IMR-90 (cell line): ENCODE data around the gene SLC25A5. TPM values are rescaled to one million over a fixed set of nuclear protein-coding genes. Genes with fewer than 3 reads are reported as not detected.
A peak's percentile ranks its signal among the peaks of the same experiment; 100 is the strongest.

Source experiments
- ATAC-seq: fragments of 200-7000 bp; cut with Tn5 transposase; 2 replicates; pipeline ENCODE4 v1.9.1; 2020; ENCODE audit warnings: low read depth, mild to moderate bottlenecking, moderate library complexity
- BruUV-seq: library from RNA; stranded (reverse); fragments of 400-500 nt; replicated peaks from 2 replicates; lab custom pipeline; 2021; lab: Mats Ljungman, UMichigan
- CTCF ChIA-PET: fragments of 300-600 bp; formaldehyde crosslinking; extraction: SDS; loops from one replicate; lab custom pipeline; 2021; ENCODE audit warnings: antibody characterized with exemption; lab: Yijun Ruan, JAX
- POLR2A ChIA-PET: fragments of 300-600 bp; sonication (Branson Sonifier 250); formaldehyde crosslinking; loops from one replicate; lab custom pipeline; 2022; ENCODE audit warnings: antibody characterized with exemption; ENCODE audit not compliant: unreplicated experiment; lab: Charles Lee
- DNase-seq: peaks from one replicate; pipeline ENCODE4 v3.0.0; 2013
- H2AFZ ChIP-seq: replicated peaks from 2 replicates; pipeline ENCODE3; 2013; ENCODE audit warnings: low read length, mild to moderate bottlenecking; ENCODE audit not compliant: poor library complexity
- H2AK5ac ChIP-seq: 2 replicates; pipeline ENCODE4 v1.6.1; 2013; ENCODE audit warnings: low read depth, low read length, inconsistent platforms
- H2AK9ac ChIP-seq: replicated peaks from 2 replicates; pipeline ENCODE3; 2013; ENCODE audit warnings: mild to moderate bottlenecking, low read depth, low read length, moderate library complexity; ENCODE audit not compliant: poor library complexity
- H2BK120ac ChIP-seq: 2 replicates; pipeline ENCODE4 v1.6.1; 2013; ENCODE audit warnings: low read depth, low read length, inconsistent platforms
- H2BK15ac ChIP-seq: 3 replicates; pipeline ENCODE4 v1.6.1; 2013; ENCODE audit warnings: low read depth, low read length, inconsistent platforms
- H2BK20ac ChIP-seq: 2 replicates; pipeline ENCODE4 v1.6.1; 2013; ENCODE audit warnings: low read depth, mild to moderate bottlenecking, inconsistent platforms, low read length, moderate library complexity
- H2BK5ac ChIP-seq: 2 replicates; pipeline ENCODE4 v1.6.1; 2013; ENCODE audit warnings: mild to moderate bottlenecking, low read depth, low read length, inconsistent platforms; ENCODE audit not compliant: poor library complexity, severe bottlenecking
- H3K14ac ChIP-seq: replicated peaks from 2 replicates; pipeline ENCODE4 v1.6.1; 2013; ENCODE audit warnings: low read depth, low read length, inconsistent platforms
- H3K18ac ChIP-seq: 2 replicates; pipeline ENCODE4 v1.6.1; 2013; ENCODE audit warnings: low read depth, low read length, control low read depth
- H3K23ac ChIP-seq: 2 replicates; pipeline ENCODE4 v1.6.1; 2013; ENCODE audit warnings: low read depth, low read length, inconsistent platforms
- H3K27ac ChIP-seq: 2 replicates; pipeline ENCODE4 v1.5.1; 2013; ENCODE audit warnings: mild to moderate bottlenecking, control low read depth, low read length; ENCODE audit not compliant: insufficient read depth
- H3K27me3 ChIP-seq: 2 replicates; pipeline ENCODE4 v1.6.1; 2013; ENCODE audit warnings: low read length; ENCODE audit not compliant: control insufficient read depth, insufficient read depth
- H3K36me3 ChIP-seq: 2 replicates; pipeline ENCODE4 v1.6.1; 2013; ENCODE audit warnings: low read length, mixed read lengths; ENCODE audit not compliant: control insufficient read depth, insufficient read depth
- H3K4ac ChIP-seq: 2 replicates; pipeline ENCODE4 v1.6.1; 2013; ENCODE audit warnings: low read depth, low read length, inconsistent platforms
- H3K4me1 ChIP-seq: 2 replicates; pipeline ENCODE4 v1.6.1; 2013; ENCODE audit warnings: low read length, mixed read lengths; ENCODE audit not compliant: control insufficient read depth, insufficient read depth
- H3K4me2 ChIP-seq: 2 replicates; pipeline ENCODE4 v1.6.1; 2013; ENCODE audit warnings: low read depth, mild to moderate bottlenecking, control low read depth, low read length, moderate library complexity
- H3K4me3 ChIP-seq: 2 replicates; pipeline ENCODE4 v1.5.1; 2013; ENCODE audit warnings: low read depth, mild to moderate bottlenecking, control low read depth, low read length, moderate library complexity; ENCODE audit not compliant: insufficient read depth
- H3K56ac ChIP-seq: 2 replicates; pipeline ENCODE4 v1.6.1; 2013; ENCODE audit warnings: low read length, inconsistent platforms; ENCODE audit not compliant: insufficient read depth; ENCODE audit errors: extremely low read depth
- H3K79me1 ChIP-seq, 2 experiments: 2 replicates each; pipeline ENCODE4 v1.6.1; 2013; ENCODE audit warnings: low read length in 2 of 2, inconsistent platforms in 1 of 2, low read depth in 1 of 2
- H3K9ac ChIP-seq: 2 replicates; pipeline ENCODE4 v1.6.1; 2013; ENCODE audit warnings: low read depth, low read length, control low read depth
- H3K9me1 ChIP-seq: 2 replicates; pipeline ENCODE4 v1.6.1; 2013; ENCODE audit warnings: low read length, inconsistent platforms; ENCODE audit not compliant: insufficient read depth
- H3K9me3 ChIP-seq: 2 replicates; pipeline ENCODE4 v1.6.1; 2013; ENCODE audit warnings: low read length; ENCODE audit not compliant: control insufficient read depth, insufficient read depth
- H4K20me1 ChIP-seq: 2 replicates; pipeline ENCODE4 v1.6.1; 2013; ENCODE audit warnings: low read length, inconsistent platforms; ENCODE audit not compliant: insufficient read depth
- H4K5ac ChIP-seq: 2 replicates; pipeline ENCODE4 v1.6.1; 2013; ENCODE audit warnings: mild to moderate bottlenecking, low read depth, low read length, control low read depth
- H4K8ac ChIP-seq, 2 experiments: 2 replicates each; pipeline ENCODE4 v1.6.1; 2013; ENCODE audit warnings: low read depth in 2 of 2, low read length in 2 of 2, control low read depth in 1 of 2, inconsistent platforms in 1 of 2
- H4K91ac ChIP-seq: 2 replicates; pipeline ENCODE4 v1.6.1; 2013; ENCODE audit warnings: low read depth, low read length, inconsistent platforms; ENCODE audit not compliant: insufficient read depth
- BHLHE40 ChIP-seq: fragments of 150-350 bp; IDR thresholded peaks from 2 replicates; pipeline ENCODE4 v1.6.1; 2016; ENCODE audit warnings: mild to moderate bottlenecking, low read depth, low read length
- MAFK ChIP-seq: IDR thresholded peaks from 2 replicates; pipeline ENCODE4 v1.6.1; 2012; ENCODE audit warnings: low read depth, low read length, improper control_type of control experiment
- MAZ ChIP-seq: IDR thresholded peaks from 2 replicates; pipeline ENCODE4 v1.6.1; 2012; ENCODE audit warnings: low read depth, mild to moderate bottlenecking, low read length, improper control_type of control experiment, moderate library complexity, borderline replicate concordance
- NFE2L2 ChIP-seq: fragments of 150-350 bp; IDR thresholded peaks from 2 replicates; pipeline ENCODE4 v1.6.1; 2016; ENCODE audit warnings: low read depth, mild to moderate bottlenecking, low read length
- POLR2A ChIP-seq: IDR thresholded peaks from 2 replicates; pipeline ENCODE4 v1.6.1; 2012; ENCODE audit warnings: mild to moderate bottlenecking, low read depth, low read length
- WGBS, 2 experiments: methylation state at CpG; one replicate each; pipeline versions ENCODE4 v1.1.5 to v1.1.7; 2013; ENCODE audit warnings: missing lambda C conversion rate in 2 of 2; ENCODE audit not compliant: insufficient read length in 1 of 2; ENCODE audit errors: extremely low coverage in 2 of 2; 5-methylcytosine and 5-hydroxymethylcytosine counted together
- dilution Hi-C: fragments of 300-500 bp; cut with HindIII; formaldehyde crosslinking; loops from one replicate; pipeline ENCODE4 v1.14.3; 2018; ENCODE audit warnings: low sequenced_read_pairs; ENCODE audit not compliant: unreplicated experiment
- in situ Hi-C: fragments of 300-500 bp; cut with MboI; formaldehyde crosslinking; loops from 3 replicates; pipeline ENCODE4 v1.14.3; 2019; ENCODE audit warnings: low sequenced_read_pairs, inconsistent platforms, mixed read lengths
- intact Hi-C: fragments of 100-400 bp; cut with micrococcal nuclease; formaldehyde crosslinking; loops from 2 replicates; pipeline ENCODE4 v1.10.0; 2022
- polyA plus RNA-seq, 3 experiments: library from polyadenylated mRNA; depleted of rRNA; stranded (reverse); fragments of >200 nt; gene quantifications; 2 replicates each; pipeline ENCODE4 v1.2.3, GENCODE V29; 2012; ENCODE audit warnings: low replicate concordance in 1 of 3
- total RNA-seq: library from RNA; depleted of rRNA; stranded (reverse); fragments of >200 nt; gene quantifications from 2 replicates; pipeline ENCODE4 v1.2.3, GENCODE V29; 2012

SLC25A5 gene
- total and polyA plus RNA-seq, 2 of the 4 experiments (the other 2 are of a cell fraction) = 216 to 337 TPM

GRCh38 chrX:119469313-119469635 lies 1.0 kb downstream of the SLC25A5 start:
- POLR2A ChIA-PET = no interaction called here
- WGBS, 2 experiments = 80% methylated on average over 1 of the region's 8 CpGs; no CpG with 5 or more reads in 1 of the 2 experiments

More at GRCh38 chrX:119469313-119469635, 1.0 kb downstream of the SLC25A5 start:
- in situ Hi-C loops = no loop called here
- Histone ChIP-seq H3K4me2 (peak overlapping the region; percentile 86), H3K79me1 (peaks cover 10 to 13% of the 10 kb centered on the region in 2 experiments), H4K20me1 (peaks cover 8% of the 10 kb centered on the region), H3K36me3 (peaks cover 5% of the 10 kb centered on the region), H3K18ac (no peak overlapping the region), H3K14ac (no peak overlapping the region; the same call in 1 of the 2 replicates), H2AFZ (peak overlapping the region; percentile 86), H2BK120ac (no peak overlapping the region), H3K9me3 (no peaks in the 10 kb centered on the region), H2BK5ac (no peak overlapping the region), H3K4me1 (no peaks in the 10 kb centered on the region), H3K56ac (no peak overlapping the region), H3K27ac (0 out of 2 replicates have a peak overlapping the region, but pooled peaks have one; percentile 4), H3K27me3 (no peaks in the 10 kb centered on the region), H2BK15ac (no peak overlapping the region), H2AK9ac (peak overlapping the region; percentile 83), H4K5ac (0 out of 2 replicates have a peak overlapping the region, but pooled peaks have one; percentile 31), H3K9ac (peak overlapping the region; percentile 72), H2BK20ac (no peak overlapping the region), H2AK5ac (0 out of 2 replicates have a peak overlapping the region, but pooled peaks have one; percentile 43), H4K91ac (no peak overlapping the region), H3K23ac (peak overlapping the region; percentile 16), H3K4me3 (peak overlapping the region; percentile 62), H3K4ac (peak overlapping the region; percentile 68), H3K9me1 (peaks cover 5% of the 10 kb centered on the region; the same call in 1 of the 2 replicates), H4K8ac (peak overlapping the region; percentile 5 to 69; a peak in 2 of 4 replicates)
- intact Hi-C loops = loop anchor here (1.0 kb wide), 1 partner anchor 43 kb away; no protein-coding TSS in a partner anchor
- no TSS peak for BruUV-seq
- dilution Hi-C loops = no loop called here
- CTCF ChIA-PET = interaction anchor here (0.6 to 1.7 kb wide), 4 partner anchors 9 to 244 kb away, joined by 3 to 6 read pairs (median 4); no protein-coding TSS in a partner anchor
- TF ChIP-seq MAFK = no peak
- no peak for TF ChIP-seq POLR2A
- TF ChIP-seq MAZ = no peak
- TF ChIP-seq BHLHE40 = no peak
- no peak for TF ChIP-seq NFE2L2
- ATAC-seq (no peak), DNase-seq (no peak)
